GM23338 (cell line): ENCODE data around the gene KCNQ5. TPM values are rescaled to one million over a fixed set of nuclear protein-coding genes. Genes with fewer than 3 reads are reported as not detected.

ENCODE experiments used
- ATAC-seq: fragments of 200-7000 bp; cut with Tn5 transposase; 3 replicates; pipeline ENCODE4 v1.9.1; 2020
- DNase-seq: peaks from one replicate; pipeline ENCODE4 v3.0.0-alpha.2; 2015; ENCODE audit warnings: low spot score
- H2AFZ ChIP-seq: fragments of 200-600 bp; sonication (generic); 2 replicates; pipeline ENCODE4 v1.8.0; 2016; ENCODE audit warnings: antibody characterized with exemption, mild to moderate bottlenecking, moderate library complexity
- H3F3A ChIP-seq: fragments of 200-600 bp; sonication (generic); replicated peaks from 2 replicates; pipeline ENCODE4 v1.8.0; 2017; ENCODE audit warnings: antibody characterized with exemption, mixed run types, low read depth
- H3K27ac ChIP-seq: fragments of 200-600 bp; sonication (generic); 2 replicates; pipeline ENCODE4 v1.6.1; 2016; ENCODE audit warnings: low read depth
- H3K27me3 ChIP-seq: fragments of 200-600 bp; sonication (generic); 2 replicates; pipeline ENCODE4 v1.8.0; 2016; ENCODE audit warnings: mild to moderate bottlenecking, mixed run types, moderate library complexity; ENCODE audit not compliant: insufficient read depth
- H3K36me3 ChIP-seq: fragments of 200-600 bp; sonication (generic); 2 replicates; pipeline ENCODE4 v1.8.0; 2016; ENCODE audit warnings: mild to moderate bottlenecking; ENCODE audit not compliant: insufficient read depth
- H3K4me1 ChIP-seq: fragments of 200-600 bp; sonication (generic); 2 replicates; pipeline ENCODE4 v1.8.0; 2016; ENCODE audit warnings: mild to moderate bottlenecking, moderate library complexity; ENCODE audit not compliant: insufficient read depth
- H3K4me2 ChIP-seq: fragments of 200-600 bp; sonication (generic); 2 replicates; pipeline ENCODE4 v1.7.1; 2017; ENCODE audit warnings: mixed run types
- H3K4me3 ChIP-seq: fragments of 200-600 bp; sonication (generic); 2 replicates; pipeline ENCODE4 v1.6.1; 2016; ENCODE audit warnings: mixed run types
- H3K79me2 ChIP-seq: fragments of 200-600 bp; sonication (generic); replicated peaks from 2 replicates; pipeline ENCODE4 v1.8.0; 2017; ENCODE audit warnings: mild to moderate bottlenecking; ENCODE audit not compliant: insufficient read depth
- H3K9me2 ChIP-seq: fragments of 200-600 bp; sonication (generic); 2 replicates; pipeline ENCODE4 v1.8.0; 2017; ENCODE audit not compliant: insufficient read depth
- H4K20me1 ChIP-seq: fragments of 200-600 bp; sonication (generic); replicated peaks from 2 replicates; pipeline ENCODE4 v1.8.0; 2017; ENCODE audit warnings: mild to moderate bottlenecking; ENCODE audit not compliant: insufficient read depth
- H3K27ac Mint-ChIP-seq: 2 replicates; pipeline ENCODE4 v1.8.0; 2020; ENCODE audit warnings: inconsistent platforms, mild to moderate bottlenecking, moderate library complexity, mixed read lengths
- H3K27me3 Mint-ChIP-seq: 3 replicates; pipeline ENCODE4 v1.8.0; 2022; ENCODE audit warnings: low read depth, mild to moderate bottlenecking, moderate library complexity, mixed read lengths, inconsistent platforms; ENCODE audit not compliant: insufficient read depth, poor library complexity
- H3K36me3 Mint-ChIP-seq: 3 replicates; pipeline ENCODE4 v1.8.0; 2021; ENCODE audit warnings: low read depth, mild to moderate bottlenecking, inconsistent platforms, moderate library complexity, mixed read lengths
- H3K4me1 Mint-ChIP-seq: 3 replicates; pipeline ENCODE4 v1.8.0; 2020; ENCODE audit warnings: mild to moderate bottlenecking, inconsistent platforms, mixed read lengths
- H3K4me3 Mint-ChIP-seq: 3 replicates; pipeline ENCODE4 v1.8.0; 2021; ENCODE audit warnings: moderate library complexity, mild to moderate bottlenecking, inconsistent platforms, mixed read lengths
- H3K9me3 Mint-ChIP-seq: 3 replicates; pipeline ENCODE4 v1.8.0; 2020; ENCODE audit warnings: moderate library complexity, mild to moderate bottlenecking, inconsistent platforms, mixed read lengths
- CREB1 ChIP-seq: fragments of 250-450 bp; sonication (Bioruptor Pico); IDR thresholded peaks from 2 replicates; pipeline ENCODE4 v1.5.0; 2020; ENCODE audit warnings: low read depth, mild to moderate bottlenecking, moderate library complexity
- EZH2 ChIP-seq: fragments of 200-600 bp; sonication (generic); IDR thresholded peaks from one replicate; pipeline ENCODE4 v1.8.0; 2017; ENCODE audit warnings: antibody characterized with exemption, mild to moderate bottlenecking, low read depth; ENCODE audit not compliant: unreplicated experiment
- EZH2phosphoT487 ChIP-seq: fragments of 200-600 bp; sonication (generic); IDR thresholded peaks from one replicate; pipeline ENCODE4 v1.8.1; 2018; ENCODE audit warnings: antibody characterized with exemption; ENCODE audit not compliant: unreplicated experiment
- JUNB ChIP-seq: IDR thresholded peaks from one replicate; pipeline ENCODE4 v1.6.1; 2016; ENCODE audit warnings: antibody characterized with exemption; ENCODE audit not compliant: unreplicated experiment
- NANOG ChIP-seq: IDR thresholded peaks from 2 replicates; pipeline ENCODE4 v1.6.1; 2016; ENCODE audit warnings: antibody characterized with exemption, borderline replicate concordance
- POLR2AphosphoS5 ChIP-seq: IDR thresholded peaks from 2 replicates; pipeline ENCODE4 v1.6.1; 2016; ENCODE audit warnings: antibody characterized with exemption, low read depth
- STAT1 ChIP-seq: IDR thresholded peaks from one replicate; pipeline ENCODE4 v1.6.1; 2016; ENCODE audit warnings: antibody characterized with exemption; ENCODE audit not compliant: unreplicated experiment
- ZNF114 ChIP-seq: fragments of 250-450 bp; sonication (Bioruptor Pico); IDR thresholded peaks from 2 replicates; pipeline ENCODE4 v1.5.0; 2020; ENCODE audit warnings: mild to moderate bottlenecking, moderate library complexity
- polyA plus RNA-seq: library from polyadenylated mRNA; unstranded; fragments of >200 nt; fragmentation: Nextera tagmentation; extraction: Ambion mirVana; gene quantifications from 2 replicates; pipeline ENCODE4 v1.2.1, GENCODE V29; 2016
- total RNA-seq: library from RNA; depleted of rRNA; stranded (reverse); fragments of >200 nt; shearing (Covaris generic); gene quantifications from 2 replicates; pipeline ENCODE4 v1.2.3, GENCODE V29; 2014
- TF ChIP-seq, protein P1 (sequence below): IDR thresholded peaks from one replicate; pipeline ENCODE4 v1.6.1; 2018; ENCODE audit warnings: antibody characterized with exemption; ENCODE audit not compliant: unreplicated experiment
- TF ChIP-seq, protein P2 (sequence below), 2 experiments: fragments of 200-600 bp in 1 of 2; sonication (generic) in 1 of 2; conservative IDR thresholded peaks; 2 replicates each; pipeline versions ENCODE4 v1.5.1 to v1.6.1; 2016 to 2017; ENCODE audit warnings: antibody characterized with exemption in 2 of 2, low read depth in 2 of 2, mild to moderate bottlenecking in 2 of 2, moderate library complexity in 1 of 2
- TF ChIP-seq, protein P3 (sequence below): fragments of 250-450 bp; sonication (Bioruptor Pico); IDR thresholded peaks from 2 replicates; pipeline ENCODE4 v1.5.0; 2020; ENCODE audit warnings: mild to moderate bottlenecking, moderate library complexity

Gene KCNQ5
- total and polyA plus RNA-seq, 2 experiments from 2014 or later = 0.68 to 0.87 TPM

DNA sequence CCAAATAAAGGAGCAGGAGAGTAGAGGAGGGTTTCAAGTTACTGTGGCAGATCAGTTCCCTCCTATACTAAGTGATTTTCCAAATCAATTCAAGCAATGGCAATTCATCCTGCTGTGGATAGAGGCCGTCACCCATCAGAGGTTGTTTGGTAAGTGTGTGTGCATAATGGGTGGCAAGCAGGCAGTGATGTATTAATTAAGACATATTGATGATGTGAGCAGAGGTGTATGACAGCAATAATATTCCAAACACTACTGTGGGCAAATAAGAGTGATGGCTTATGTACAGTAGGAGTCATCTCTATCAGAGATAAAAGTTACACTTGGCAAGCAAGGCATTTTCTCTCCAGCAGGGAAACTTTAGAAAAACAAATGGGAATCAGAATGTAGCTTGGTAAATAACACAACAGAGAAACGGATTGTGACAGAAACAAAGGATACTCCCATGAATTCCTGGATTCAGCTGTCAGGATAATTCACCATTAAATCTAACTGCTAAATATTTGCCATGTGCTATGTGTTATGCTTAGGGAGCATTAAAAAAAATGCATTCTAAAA lies 407.1 kb downstream of the KCNQ5 start:
- no peak overlapping the region for H2AFZ ChIP-seq
- Mint-ChIP-seq H3K36me3 (no peaks in the 10 kb centered on the region), H3K27me3 (no peaks in the 10 kb centered on the region), H3K27ac (no peak overlapping the region), H3K4me3 (no peak overlapping the region), H3K4me1 (peaks cover 33% of the 10 kb centered on the region), H3K9me3 (no peaks in the 10 kb centered on the region)
- H3K4me2 ChIP-seq = 0 out of 2 replicates have a peak overlapping the region, but pooled peaks have one; percentile 32
- peak; percentile 63 for ATAC-seq
- no peak overlapping the region for H3K27ac ChIP-seq
- H3K27me3 ChIP-seq = no peaks in the 10 kb centered on the region
- H4K20me1 ChIP-seq = no peaks in the 10 kb centered on the region
- H3K79me2 ChIP-seq = no peaks in the 10 kb centered on the region
- DNase-seq = no peak
- H3F3A ChIP-seq = no peaks in the 10 kb centered on the region
- H3K36me3 ChIP-seq = no peaks in the 10 kb centered on the region
- H3K4me3 ChIP-seq = no peak overlapping the region
- no peaks in the 10 kb centered on the region for H3K9me2 ChIP-seq
- TF ChIP-seq CREB1 (no peak), NANOG (no peak), POLR2AphosphoS5 (no peak)
- TF ChIP-seq, protein P1, sequence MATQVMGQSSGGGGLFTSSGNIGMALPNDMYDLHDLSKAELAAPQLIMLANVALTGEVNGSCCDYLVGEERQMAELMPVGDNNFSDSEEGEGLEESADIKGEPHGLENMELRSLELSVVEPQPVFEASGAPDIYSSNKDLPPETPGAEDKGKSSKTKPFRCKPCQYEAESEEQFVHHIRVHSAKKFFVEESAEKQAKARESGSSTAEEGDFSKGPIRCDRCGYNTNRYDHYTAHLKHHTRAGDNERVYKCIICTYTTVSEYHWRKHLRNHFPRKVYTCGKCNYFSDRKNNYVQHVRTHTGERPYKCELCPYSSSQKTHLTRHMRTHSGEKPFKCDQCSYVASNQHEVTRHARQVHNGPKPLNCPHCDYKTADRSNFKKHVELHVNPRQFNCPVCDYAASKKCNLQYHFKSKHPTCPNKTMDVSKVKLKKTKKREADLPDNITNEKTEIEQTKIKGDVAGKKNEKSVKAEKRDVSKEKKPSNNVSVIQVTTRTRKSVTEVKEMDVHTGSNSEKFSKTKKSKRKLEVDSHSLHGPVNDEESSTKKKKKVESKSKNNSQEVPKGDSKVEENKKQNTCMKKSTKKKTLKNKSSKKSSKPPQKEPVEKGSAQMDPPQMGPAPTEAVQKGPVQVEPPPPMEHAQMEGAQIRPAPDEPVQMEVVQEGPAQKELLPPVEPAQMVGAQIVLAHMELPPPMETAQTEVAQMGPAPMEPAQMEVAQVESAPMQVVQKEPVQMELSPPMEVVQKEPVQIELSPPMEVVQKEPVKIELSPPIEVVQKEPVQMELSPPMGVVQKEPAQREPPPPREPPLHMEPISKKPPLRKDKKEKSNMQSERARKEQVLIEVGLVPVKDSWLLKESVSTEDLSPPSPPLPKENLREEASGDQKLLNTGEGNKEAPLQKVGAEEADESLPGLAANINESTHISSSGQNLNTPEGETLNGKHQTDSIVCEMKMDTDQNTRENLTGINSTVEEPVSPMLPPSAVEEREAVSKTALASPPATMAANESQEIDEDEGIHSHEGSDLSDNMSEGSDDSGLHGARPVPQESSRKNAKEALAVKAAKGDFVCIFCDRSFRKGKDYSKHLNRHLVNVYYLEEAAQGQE = no peak
- peaks cover 12% of the 10 kb centered on the region for H3K4me1 ChIP-seq

DNA sequence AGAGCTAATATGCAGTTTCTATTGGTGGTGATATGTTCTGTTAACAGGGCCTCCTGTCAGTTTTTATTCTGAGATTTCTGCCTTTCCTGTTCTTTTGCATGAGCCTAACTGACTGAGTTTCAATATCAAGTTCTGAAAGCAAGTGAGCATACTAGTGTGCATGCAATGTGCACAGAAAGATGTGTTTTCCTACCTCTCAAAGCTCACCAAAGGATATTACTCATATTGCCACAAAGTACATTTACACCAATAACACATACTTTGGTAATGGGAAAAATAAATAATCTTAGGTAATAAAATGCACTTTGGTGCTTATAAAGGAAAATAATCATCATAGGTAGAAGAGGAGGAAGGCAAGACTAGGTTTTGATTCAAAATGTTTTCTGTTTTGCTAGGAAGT lies 408.4 kb downstream of the KCNQ5 start:
- no peak overlapping the region; the same call in 1 of the 2 replicates for H2AFZ ChIP-seq
- TF ChIP-seq, protein P2, sequence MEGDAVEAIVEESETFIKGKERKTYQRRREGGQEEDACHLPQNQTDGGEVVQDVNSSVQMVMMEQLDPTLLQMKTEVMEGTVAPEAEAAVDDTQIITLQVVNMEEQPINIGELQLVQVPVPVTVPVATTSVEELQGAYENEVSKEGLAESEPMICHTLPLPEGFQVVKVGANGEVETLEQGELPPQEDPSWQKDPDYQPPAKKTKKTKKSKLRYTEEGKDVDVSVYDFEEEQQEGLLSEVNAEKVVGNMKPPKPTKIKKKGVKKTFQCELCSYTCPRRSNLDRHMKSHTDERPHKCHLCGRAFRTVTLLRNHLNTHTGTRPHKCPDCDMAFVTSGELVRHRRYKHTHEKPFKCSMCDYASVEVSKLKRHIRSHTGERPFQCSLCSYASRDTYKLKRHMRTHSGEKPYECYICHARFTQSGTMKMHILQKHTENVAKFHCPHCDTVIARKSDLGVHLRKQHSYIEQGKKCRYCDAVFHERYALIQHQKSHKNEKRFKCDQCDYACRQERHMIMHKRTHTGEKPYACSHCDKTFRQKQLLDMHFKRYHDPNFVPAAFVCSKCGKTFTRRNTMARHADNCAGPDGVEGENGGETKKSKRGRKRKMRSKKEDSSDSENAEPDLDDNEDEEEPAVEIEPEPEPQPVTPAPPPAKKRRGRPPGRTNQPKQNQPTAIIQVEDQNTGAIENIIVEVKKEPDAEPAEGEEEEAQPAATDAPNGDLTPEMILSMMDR (conservative IDR thresholded peaks at IDR 0.05; ENCODE audit: low read depth in 2 of 2) = no peak
- TF ChIP-seq STAT1 (no peak), NANOG (no peak), POLR2AphosphoS5 (no peak), EZH2phosphoT487 (no peak), JUNB (no peak), ZNF114 (no peak), EZH2 (no peak)
- TF ChIP-seq, protein P3, sequence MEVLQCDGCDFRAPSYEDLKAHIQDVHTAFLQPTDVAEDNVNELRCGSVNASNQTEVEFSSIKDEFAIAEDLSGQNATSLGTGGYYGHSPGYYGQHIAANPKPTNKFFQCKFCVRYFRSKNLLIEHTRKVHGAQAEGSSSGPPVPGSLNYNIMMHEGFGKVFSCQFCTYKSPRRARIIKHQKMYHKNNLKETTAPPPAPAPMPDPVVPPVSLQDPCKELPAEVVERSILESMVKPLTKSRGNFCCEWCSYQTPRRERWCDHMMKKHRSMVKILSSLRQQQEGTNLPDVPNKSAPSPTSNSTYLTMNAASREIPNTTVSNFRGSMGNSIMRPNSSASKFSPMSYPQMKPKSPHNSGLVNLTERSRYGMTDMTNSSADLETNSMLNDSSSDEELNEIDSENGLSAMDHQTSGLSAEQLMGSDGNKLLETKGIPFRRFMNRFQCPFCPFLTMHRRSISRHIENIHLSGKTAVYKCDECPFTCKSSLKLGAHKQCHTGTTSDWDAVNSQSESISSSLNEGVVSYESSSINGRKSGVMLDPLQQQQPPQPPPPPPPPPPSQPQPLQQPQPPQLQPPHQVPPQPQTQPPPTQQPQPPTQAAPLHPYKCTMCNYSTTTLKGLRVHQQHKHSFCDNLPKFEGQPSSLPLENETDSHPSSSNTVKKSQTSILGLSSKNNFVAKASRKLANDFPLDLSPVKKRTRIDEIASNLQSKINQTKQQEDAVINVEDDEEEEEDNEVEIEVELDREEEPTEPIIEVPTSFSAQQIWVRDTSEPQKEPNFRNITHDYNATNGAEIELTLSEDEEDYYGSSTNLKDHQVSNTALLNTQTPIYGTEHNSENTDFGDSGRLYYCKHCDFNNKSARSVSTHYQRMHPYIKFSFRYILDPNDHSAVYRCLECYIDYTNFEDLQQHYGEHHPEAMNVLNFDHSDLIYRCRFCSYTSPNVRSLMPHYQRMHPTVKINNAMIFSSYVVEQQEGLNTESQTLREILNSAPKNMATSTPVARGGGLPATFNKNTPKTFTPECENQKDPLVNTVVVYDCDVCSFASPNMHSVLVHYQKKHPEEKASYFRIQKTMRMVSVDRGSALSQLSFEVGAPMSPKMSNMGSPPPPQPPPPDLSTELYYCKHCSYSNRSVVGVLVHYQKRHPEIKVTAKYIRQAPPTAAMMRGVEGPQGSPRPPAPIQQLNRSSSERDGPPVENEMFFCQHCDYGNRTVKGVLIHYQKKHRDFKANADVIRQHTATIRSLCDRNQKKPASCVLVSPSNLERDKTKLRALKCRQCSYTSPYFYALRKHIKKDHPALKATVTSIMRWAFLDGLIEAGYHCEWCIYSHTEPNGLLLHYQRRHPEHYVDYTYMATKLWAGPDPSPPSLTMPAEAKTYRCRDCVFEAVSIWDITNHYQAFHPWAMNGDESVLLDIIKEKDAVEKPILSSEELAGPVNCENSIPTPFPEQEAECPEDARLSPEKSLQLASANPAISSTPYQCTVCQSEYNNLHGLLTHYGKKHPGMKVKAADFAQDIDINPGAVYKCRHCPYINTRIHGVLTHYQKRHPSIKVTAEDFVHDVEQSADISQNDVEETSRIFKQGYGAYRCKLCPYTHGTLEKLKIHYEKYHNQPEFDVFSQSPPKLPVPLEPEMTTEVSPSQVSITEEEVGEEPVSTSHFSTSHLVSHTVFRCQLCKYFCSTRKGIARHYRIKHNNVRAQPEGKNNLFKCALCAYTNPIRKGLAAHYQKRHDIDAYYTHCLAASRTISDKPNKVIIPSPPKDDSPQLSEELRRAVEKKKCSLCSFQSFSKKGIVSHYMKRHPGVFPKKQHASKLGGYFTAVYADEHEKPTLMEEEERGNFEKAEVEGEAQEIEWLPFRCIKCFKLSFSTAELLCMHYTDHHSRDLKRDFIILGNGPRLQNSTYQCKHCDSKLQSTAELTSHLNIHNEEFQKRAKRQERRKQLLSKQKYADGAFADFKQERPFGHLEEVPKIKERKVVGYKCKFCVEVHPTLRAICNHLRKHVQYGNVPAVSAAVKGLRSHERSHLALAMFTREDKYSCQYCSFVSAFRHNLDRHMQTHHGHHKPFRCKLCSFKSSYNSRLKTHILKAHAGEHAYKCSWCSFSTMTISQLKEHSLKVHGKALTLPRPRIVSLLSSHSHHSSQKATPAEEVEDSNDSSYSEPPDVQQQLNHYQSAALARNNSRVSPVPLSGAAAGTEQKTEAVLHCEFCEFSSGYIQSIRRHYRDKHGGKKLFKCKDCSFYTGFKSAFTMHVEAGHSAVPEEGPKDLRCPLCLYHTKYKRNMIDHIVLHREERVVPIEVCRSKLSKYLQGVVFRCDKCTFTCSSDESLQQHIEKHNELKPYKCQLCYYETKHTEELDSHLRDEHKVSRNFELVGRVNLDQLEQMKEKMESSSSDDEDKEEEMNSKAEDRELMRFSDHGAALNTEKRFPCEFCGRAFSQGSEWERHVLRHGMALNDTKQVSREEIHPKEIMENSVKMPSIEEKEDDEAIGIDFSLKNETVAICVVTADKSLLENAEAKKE (CRISPR knock-in tag) = no peak
- no peaks in the 10 kb centered on the region for H3F3A ChIP-seq
- peaks cover 12% of the 10 kb centered on the region for H3K4me1 ChIP-seq
- Mint-ChIP-seq H3K27me3 (no peaks in the 10 kb centered on the region), H3K4me1 (peaks cover 33% of the 10 kb centered on the region), H3K36me3 (no peaks in the 10 kb centered on the region), H3K27ac (no peak overlapping the region), H3K4me3 (no peak overlapping the region), H3K9me3 (no peaks in the 10 kb centered on the region)
- no peaks in the 10 kb centered on the region for H4K20me1 ChIP-seq
- no peak overlapping the region for H3K27ac ChIP-seq
- no peaks in the 10 kb centered on the region for H3K79me2 ChIP-seq
- H3K4me3 ChIP-seq = no peak overlapping the region
- DNase-seq (no peak), ATAC-seq (no peak)
- H3K27me3 ChIP-seq = no peaks in the 10 kb centered on the region
- no peaks in the 10 kb centered on the region for H3K36me3 ChIP-seq
- no peaks in the 10 kb centered on the region for H3K9me2 ChIP-seq
- H3K4me2 ChIP-seq = no peak overlapping the region
